IgD-negative memory B cell (primary cell): ENCODE measurements around the gene CNTNAP4. TPM values are rescaled to one million over a fixed set of nuclear protein-coding genes. Genes with fewer than 3 reads are reported as not detected.

Experiments used
- H3K27ac Mint-ChIP-seq, 3 donors: one replicate each; pipeline ENCODE4 v1.8.0; 2020 to 2022; ENCODE audit warnings: mild to moderate bottlenecking in 3 of 3, mixed read lengths in 3 of 3, moderate library complexity in 1 of 3
- H3K27me3 Mint-ChIP-seq: one replicate; pipeline ENCODE4 v1.8.0; 2021; ENCODE audit warnings: mixed read lengths
- H3K36me3 Mint-ChIP-seq: one replicate; pipeline ENCODE4 v1.8.0; 2020; ENCODE audit warnings: mild to moderate bottlenecking, mixed read lengths
- H3K4me1 Mint-ChIP-seq, 3 donors: one replicate each; pipeline ENCODE4 v1.8.0; 2020 to 2022; ENCODE audit warnings: mixed read lengths in 3 of 3, mild to moderate bottlenecking in 1 of 3
- H3K4me3 Mint-ChIP-seq, 4 donors: one replicate each; pipeline ENCODE4 v1.8.0; 2020 to 2022; ENCODE audit warnings: mild to moderate bottlenecking in 4 of 4, mixed read lengths in 4 of 4, moderate library complexity in 3 of 4
- H3K9me3 Mint-ChIP-seq, 3 donors: one replicate each; pipeline ENCODE4 v1.8.0; 2020 to 2021; ENCODE audit warnings: mixed read lengths in 3 of 3, mild to moderate bottlenecking in 1 of 3
- polyA plus RNA-seq: library from polyadenylated mRNA; unstranded; fragments of 300-500 nt; fragmentation: Illumina TruSeq; gene quantifications from one replicate; pipeline ENCODE4 v1.2.3, GENCODE V29; 2021

CNTNAP4 gene
- polyA plus RNA-seq, 1 donor from 2014 or later = not detected

DNA sequence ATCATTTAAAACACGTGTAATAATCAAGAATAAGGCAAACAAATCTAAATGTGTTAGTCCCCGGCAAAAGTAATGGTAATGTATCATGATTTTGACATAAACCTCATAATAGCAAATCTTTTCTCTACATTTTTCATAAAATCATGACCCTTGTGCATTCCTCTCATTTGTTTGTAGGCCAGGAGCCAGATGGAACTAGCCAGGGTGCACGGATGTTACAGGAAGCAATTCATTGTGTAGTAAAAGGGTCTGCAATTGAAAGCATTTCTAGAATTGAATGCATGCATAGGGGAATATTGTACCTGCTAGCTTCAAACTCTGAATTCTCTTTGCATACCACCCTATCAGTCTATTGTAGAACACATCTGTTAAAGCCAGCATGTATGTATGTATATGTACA lies 66.6 kb downstream of the CNTNAP4 start:
- no peaks in the 10 kb centered on the region for H3K4me1 Mint-ChIP-seq
- H3K9me3 Mint-ChIP-seq = peaks cover 0 to 4% (median 0%) of the 10 kb centered on the region in 3 donors
- no peak overlapping the region for H3K4me3 Mint-ChIP-seq
- no peaks in the 10 kb centered on the region for H3K27me3 Mint-ChIP-seq
- no peaks in the 10 kb centered on the region for H3K36me3 Mint-ChIP-seq
- H3K27ac Mint-ChIP-seq = no peak overlapping the region

DNA sequence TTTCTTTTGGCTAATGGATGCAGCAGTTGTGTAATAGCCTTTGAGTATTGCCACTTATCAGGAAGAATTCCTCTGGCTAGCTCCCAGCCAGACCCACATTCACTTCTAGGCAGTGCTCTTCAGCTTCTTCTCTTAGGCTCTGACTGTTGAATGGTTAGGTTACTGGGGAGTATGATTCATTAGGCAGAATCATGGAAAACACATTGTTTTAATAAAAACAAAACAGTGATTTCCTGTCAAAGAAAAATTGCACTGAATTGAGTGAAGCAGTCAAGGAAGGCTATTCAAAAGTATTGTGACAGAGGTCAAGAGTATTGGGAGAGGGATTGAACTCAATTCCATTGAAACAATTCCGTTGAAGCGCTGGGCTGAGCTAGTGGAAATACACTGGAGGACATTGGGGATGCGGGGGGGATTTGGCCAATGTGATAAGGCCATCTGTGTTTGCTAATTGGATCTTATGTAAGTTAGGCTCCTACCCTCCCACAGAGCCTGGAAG lies 68.0 kb downstream of the CNTNAP4 start:
- Mint-ChIP-seq H3K36me3 (no peaks in the 10 kb centered on the region), H3K4me1 (no peaks in the 10 kb centered on the region), H3K27me3 (no peaks in the 10 kb centered on the region), H3K27ac (no peak overlapping the region), H3K4me3 (no peak overlapping the region), H3K9me3 (peaks cover 0 to 4% (median 0%) of the 10 kb centered on the region in 3 donors)

DNA sequence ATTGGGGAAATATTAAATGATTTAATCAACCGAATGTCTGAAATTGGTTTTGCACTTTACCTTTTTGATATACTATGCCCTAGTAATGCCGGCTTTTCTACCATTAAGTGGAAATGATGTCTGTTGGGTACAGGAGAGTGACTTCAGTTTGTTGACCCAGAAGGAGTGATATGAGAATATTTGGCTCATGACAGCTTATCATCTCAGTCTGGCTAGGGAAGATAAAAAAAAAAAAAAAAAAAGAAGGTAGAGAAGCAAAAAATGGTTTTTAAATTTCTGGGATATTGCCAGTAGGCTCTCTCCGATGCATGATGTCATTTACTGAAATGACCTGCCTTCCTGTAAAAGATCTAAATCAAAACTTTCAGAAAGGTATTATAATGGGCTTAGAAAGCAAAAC lies 69.0 kb downstream of the CNTNAP4 start:
- Mint-ChIP-seq H3K27ac (no peak overlapping the region), H3K36me3 (no peaks in the 10 kb centered on the region), H3K4me3 (no peak overlapping the region), H3K27me3 (no peaks in the 10 kb centered on the region), H3K4me1 (no peaks in the 10 kb centered on the region), H3K9me3 (peaks cover 0 to 3% (median 0%) of the 10 kb centered on the region in 3 donors)

DNA sequence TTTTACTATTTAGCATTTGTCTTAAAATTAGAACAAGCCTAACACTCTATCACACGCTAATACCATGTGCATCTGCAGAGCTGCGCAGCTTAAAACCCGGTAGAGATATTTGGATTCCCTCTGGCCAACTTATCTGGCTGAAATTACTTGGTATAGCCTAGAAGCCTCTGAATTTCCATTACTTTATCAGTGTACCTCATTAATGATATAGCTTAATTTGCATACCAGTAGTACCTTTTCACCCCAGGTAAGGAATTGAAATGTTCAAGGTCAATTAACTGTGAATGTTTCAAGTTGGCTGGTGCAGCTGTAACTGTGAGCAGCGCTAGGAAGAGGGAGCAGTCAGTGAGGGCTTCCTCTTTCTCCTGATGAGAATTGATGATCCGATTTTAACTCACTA lies 74.2 kb downstream of the CNTNAP4 start:
- no peak overlapping the region for H3K27ac Mint-ChIP-seq
- H3K4me1 Mint-ChIP-seq = no peaks in the 10 kb centered on the region

DNA sequence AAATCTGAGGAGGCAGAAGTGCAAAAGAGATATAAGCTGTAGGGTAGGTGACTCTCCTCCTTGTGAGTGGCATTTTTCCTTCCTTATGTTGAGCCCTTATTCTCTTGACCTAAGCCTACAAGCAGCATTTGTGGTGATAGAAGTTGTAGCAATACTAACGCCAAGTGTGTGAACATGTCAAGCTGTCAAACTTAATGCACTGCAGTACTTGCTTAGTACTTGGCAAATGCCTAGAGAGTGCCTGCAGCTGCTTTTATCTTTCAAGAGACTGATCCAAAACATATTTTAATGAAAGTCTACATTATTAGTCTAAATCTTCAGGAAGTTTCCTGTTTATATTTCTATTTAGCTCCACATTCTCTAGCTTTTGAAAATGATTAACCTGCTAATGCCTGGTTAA lies 83.2 kb downstream of the CNTNAP4 start:
- H3K27ac Mint-ChIP-seq = no peak overlapping the region
- no peaks in the 10 kb centered on the region for H3K4me1 Mint-ChIP-seq
- H3K9me3 Mint-ChIP-seq = peaks cover 0 to 9% (median 4%) of the 10 kb centered on the region in 3 donors
- H3K36me3 Mint-ChIP-seq = no peaks in the 10 kb centered on the region
- H3K27me3 Mint-ChIP-seq = no peaks in the 10 kb centered on the region
- no peak overlapping the region for H3K4me3 Mint-ChIP-seq

More for the DNA sequence above, 74.2 kb downstream of the CNTNAP4 start:
- Mint-ChIP-seq H3K9me3 (peaks cover 0 to 3% (median 0%) of the 10 kb centered on the region in 3 donors), H3K36me3 (no peaks in the 10 kb centered on the region), H3K4me3 (no peak overlapping the region), H3K27me3 (no peaks in the 10 kb centered on the region)

DNA sequence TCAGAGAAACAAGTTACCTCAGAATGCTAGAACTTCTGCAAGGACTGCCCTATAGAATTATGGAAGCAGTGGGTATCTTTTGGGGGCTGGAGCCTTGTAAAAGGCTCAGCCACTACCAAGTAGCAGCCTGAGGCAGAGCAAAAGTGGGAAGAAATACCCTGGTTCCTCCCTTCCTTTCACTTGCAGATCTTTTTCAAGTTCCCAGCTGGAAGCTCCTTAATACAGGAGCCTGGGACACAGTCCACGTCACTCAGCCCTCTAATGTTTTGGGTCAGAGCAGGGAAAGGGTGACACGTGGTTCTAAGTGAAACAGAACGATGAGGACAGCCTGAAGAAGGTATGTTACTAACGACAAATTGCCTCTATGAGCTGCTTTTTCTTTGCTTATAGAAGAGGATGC lies 93.1 kb downstream of the CNTNAP4 start:
- Mint-ChIP-seq H3K36me3 (no peaks in the 10 kb centered on the region), H3K4me1 (no peaks in the 10 kb centered on the region), H3K27ac (no peak overlapping the region), H3K27me3 (no peaks in the 10 kb centered on the region), H3K4me3 (no peak overlapping the region), H3K9me3 (peaks cover 0 to 6% (median 0%) of the 10 kb centered on the region in 3 donors)

DNA sequence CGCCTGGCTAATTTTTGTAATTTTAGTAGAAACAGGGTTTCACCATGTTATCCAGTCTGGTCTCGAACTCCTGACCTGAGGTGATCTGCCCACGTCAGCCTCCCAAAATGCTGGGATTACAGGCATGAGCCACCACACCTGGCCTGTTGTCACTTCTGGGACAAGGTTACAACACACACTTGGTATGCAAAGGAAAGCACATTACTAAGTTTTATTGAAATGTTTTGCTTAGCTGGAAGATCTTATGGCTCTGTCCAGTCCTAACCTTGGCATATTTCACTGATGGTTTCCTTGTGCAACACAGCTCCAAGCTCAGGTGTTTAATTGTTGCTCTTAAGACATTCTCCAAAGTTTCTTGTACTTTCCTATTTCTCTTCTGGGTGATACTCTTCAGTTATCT lies 94.2 kb downstream of the CNTNAP4 start:
- Mint-ChIP-seq H3K36me3 (no peaks in the 10 kb centered on the region), H3K4me1 (no peaks in the 10 kb centered on the region), H3K4me3 (no peak overlapping the region), H3K27ac (no peak overlapping the region), H3K9me3 (peaks cover 0 to 5% (median 2%) of the 10 kb centered on the region in 3 donors), H3K27me3 (no peaks in the 10 kb centered on the region)

DNA sequence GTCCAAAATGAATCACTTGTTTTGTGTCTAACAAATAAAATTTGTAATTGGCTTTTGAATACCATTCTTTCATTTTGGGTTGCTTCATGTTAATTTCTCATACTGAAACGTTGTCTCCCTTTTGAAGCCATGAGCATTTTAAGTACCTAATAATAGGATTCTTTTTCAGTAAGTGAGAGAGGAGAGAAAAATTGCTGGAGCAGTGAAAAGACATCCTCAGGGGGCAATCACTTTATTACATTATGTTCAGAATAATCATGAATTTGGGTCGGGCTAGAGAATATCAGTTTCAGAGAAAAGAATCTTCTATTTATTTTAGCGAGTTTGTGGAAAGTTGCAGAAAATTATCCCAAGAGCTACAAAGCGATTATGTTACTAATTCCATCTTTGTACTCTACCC lies 96.8 kb downstream of the CNTNAP4 start:
- Mint-ChIP-seq H3K4me3 (no peak overlapping the region), H3K36me3 (no peaks in the 10 kb centered on the region), H3K9me3 (peaks cover 0 to 8% (median 2%) of the 10 kb centered on the region in 3 donors), H3K4me1 (no peaks in the 10 kb centered on the region), H3K27me3 (no peaks in the 10 kb centered on the region), H3K27ac (no peak overlapping the region)

DNA sequence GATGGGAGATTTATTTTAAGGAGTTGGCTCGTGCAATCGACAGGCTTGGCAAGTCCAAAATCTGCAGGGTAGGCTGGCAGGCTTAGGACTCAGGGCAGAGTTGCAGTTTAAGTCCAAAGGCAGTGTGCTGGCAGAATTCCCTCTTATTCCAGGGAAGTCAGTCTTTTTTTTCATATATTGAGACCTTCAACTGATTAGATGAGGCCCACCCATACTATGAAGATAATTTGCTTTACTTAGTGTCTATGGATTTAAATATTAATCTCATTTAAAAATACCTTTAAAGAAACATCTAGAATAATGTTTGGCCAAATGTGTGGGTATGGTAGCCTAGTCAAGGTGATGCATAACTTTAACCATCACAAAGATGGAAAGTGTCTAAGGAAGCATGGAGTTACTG lies 99.8 kb downstream of the CNTNAP4 start:
- Mint-ChIP-seq H3K4me3 (no peak overlapping the region), H3K9me3 (peaks cover 0 to 8% (median 5%) of the 10 kb centered on the region in 3 donors), H3K27me3 (no peaks in the 10 kb centered on the region), H3K36me3 (no peaks in the 10 kb centered on the region), H3K4me1 (no peaks in the 10 kb centered on the region), H3K27ac (no peak overlapping the region)

DNA sequence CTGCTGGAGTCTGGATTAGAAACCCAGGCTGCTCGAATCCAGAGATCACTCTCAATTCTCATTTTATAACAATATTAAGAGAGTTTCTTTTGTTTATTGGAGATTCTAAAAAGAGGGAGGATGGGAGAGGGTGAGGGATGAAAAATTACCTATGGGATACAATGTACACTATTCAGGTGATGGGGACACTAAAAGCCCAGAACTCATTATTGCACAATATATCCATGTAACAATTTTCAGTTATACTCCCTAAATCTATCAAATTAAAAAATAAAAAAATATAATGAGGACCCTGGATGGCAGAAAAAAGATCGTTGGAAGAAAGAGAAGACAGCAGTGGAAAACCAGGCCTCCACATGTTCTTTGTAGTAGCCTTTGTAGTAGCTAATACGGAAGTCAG lies 100.8 kb downstream of the CNTNAP4 start:
- Mint-ChIP-seq H3K27me3 (no peaks in the 10 kb centered on the region), H3K4me3 (no peak overlapping the region), H3K27ac (no peak overlapping the region), H3K4me1 (no peaks in the 10 kb centered on the region), H3K36me3 (no peaks in the 10 kb centered on the region), H3K9me3 (peaks cover 0 to 8% (median 5%) of the 10 kb centered on the region in 3 donors)

DNA sequence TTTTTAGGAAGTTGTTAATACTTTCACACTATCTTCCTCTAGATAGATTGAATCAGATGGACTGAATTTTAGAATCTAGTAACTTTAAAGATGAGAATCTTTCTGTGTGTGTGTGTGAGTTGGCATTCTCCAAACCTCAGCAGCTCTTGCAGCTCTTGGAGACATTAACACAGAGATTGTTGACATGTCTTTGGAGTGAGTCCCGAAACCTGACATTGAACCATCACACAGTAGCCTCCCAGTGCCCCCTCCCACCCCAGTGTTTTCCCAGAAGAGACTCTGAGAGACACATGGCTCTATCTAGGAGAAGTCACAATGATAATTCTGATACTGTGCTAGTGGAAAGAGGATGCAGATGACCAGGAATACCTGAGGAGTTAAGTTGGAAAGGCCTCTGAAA lies 103.9 kb downstream of the CNTNAP4 start:
- Mint-ChIP-seq H3K4me1 (no peaks in the 10 kb centered on the region), H3K9me3 (peaks cover 0 to 10% (median 5%) of the 10 kb centered on the region in 3 donors), H3K4me3 (no peak overlapping the region), H3K27ac (no peak overlapping the region), H3K36me3 (no peaks in the 10 kb centered on the region), H3K27me3 (no peaks in the 10 kb centered on the region)

DNA sequence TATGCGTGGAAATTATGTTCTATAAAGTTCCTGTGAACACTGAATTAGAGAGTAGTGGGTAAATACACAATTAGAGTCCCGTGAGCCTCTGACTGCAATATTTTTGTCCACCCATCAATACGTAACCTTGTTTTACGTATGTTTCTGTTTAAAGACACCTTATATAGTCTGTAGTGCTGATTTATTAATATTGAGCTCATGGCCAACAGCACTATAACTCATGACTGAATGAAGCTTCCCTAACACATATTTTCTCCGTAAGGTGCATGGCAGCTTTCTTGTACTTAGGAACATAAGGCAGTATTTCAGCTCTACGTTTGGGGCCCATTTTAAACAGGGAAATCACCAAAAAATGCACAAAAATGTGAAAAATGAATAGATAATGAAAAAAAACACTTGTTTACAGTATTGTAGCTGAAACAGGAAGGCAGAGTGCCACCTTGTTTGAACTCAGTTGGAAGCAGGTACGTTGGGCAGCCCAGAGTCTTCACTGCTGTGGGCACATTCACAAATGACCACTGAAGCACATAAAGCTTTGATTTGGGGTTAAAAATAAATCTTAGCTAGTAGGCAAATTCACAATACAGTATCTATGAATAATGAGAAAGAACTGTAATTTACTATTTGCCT lies 108.5 kb downstream of the CNTNAP4 start:
- Mint-ChIP-seq H3K9me3 (peaks cover 0 to 4% (median 0%) of the 10 kb centered on the region in 3 donors), H3K27me3 (no peaks in the 10 kb centered on the region), H3K4me1 (no peaks in the 10 kb centered on the region), H3K4me3 (no peak overlapping the region), H3K36me3 (no peaks in the 10 kb centered on the region), H3K27ac (no peak overlapping the region)

DNA sequence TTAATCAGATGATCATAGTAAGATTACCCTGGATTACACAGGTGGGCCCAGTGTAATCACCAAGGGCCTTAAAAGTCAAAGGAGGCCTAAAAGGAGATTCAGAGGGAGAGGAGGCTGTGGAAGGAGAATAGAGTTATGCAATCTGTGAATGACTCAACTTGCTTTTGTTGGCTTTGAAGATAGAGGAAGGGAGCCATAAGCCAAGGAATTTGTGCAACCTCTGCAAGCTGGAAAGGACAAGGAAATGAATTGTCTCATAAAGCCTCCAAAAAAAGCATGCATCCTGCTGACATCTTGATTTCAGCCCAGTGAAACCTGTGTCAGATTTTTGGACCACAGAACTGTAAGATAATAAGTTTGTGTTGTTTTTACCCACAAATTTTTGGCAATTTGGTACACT lies 109.6 kb downstream of the CNTNAP4 start:
- Mint-ChIP-seq H3K27ac (no peak overlapping the region), H3K27me3 (no peaks in the 10 kb centered on the region), H3K4me3 (peak overlapping the region in 1 of 4 donors; percentile 56), H3K36me3 (no peaks in the 10 kb centered on the region), H3K9me3 (peaks cover 0 to 4% (median 0%) of the 10 kb centered on the region in 3 donors), H3K4me1 (no peaks in the 10 kb centered on the region)

DNA sequence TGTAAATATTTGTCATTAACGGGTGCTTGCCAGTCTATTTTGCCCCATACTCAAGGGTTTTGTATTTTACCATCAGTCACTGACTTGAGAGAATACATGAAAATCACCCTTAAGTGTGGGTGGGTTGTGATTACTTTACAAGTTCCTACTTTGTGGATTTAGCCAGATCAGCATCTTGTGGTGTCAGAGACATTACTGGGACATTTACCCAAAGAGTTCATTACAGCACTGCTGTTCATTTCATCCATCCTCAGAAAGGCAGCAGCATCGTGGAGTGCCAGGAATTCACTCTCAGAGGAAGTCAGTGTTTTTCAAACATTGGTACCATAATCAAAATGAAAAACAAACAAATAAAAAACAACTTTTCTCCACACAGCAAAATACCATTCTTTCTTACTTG lies 110.8 kb downstream of the CNTNAP4 start:
- Mint-ChIP-seq H3K4me1 (no peaks in the 10 kb centered on the region), H3K36me3 (no peaks in the 10 kb centered on the region), H3K9me3 (peaks cover 0 to 4% (median 0%) of the 10 kb centered on the region in 3 donors), H3K27ac (no peak overlapping the region), H3K4me3 (no peak overlapping the region), H3K27me3 (no peaks in the 10 kb centered on the region)

DNA sequence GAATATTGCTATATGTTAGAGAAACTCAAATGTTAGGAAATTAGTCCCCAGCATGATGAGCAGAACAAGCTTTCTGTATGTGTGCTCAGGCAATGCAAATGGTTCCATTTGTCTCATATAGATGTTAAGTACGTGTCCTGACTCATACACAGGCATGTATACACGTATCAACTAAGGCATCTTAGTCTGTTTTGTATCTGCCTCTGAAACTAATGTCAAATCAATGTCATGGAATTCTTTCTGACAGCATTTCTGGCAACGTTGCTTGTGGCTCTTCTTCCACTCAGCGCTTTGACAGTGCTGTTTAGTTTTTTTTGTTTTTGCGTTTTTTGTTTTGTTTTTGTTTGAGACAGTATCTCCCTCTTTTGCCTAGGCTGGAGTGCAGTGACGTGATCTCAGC lies 111.9 kb downstream of the CNTNAP4 start:
- no peak overlapping the region for H3K4me3 Mint-ChIP-seq
- H3K36me3 Mint-ChIP-seq = no peaks in the 10 kb centered on the region
- H3K9me3 Mint-ChIP-seq = peaks cover 0 to 2% (median 1%) of the 10 kb centered on the region in 3 donors
- H3K27ac Mint-ChIP-seq = no peak overlapping the region
- no peaks in the 10 kb centered on the region for H3K4me1 Mint-ChIP-seq
- no peaks in the 10 kb centered on the region for H3K27me3 Mint-ChIP-seq

DNA sequence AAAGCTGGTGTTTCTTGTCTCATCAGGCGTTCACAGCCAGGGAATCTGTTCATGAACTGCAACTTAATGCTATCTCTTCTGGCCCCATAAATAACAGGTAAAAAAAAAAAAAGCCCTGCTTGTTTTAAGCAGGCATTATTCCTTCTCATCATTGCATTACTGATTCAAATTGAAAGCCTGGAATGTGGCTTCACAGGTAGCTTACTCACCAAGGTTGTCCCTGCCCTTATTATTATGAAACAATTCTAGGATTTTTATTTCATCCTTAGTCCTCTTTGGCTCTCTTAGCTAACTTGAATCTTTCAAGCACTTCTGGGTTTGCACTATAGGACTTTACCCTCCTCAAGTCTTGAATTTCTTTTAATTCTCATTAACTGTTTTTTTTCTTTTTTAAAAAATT lies 113.3 kb downstream of the CNTNAP4 start:
- Mint-ChIP-seq H3K27me3 (no peaks in the 10 kb centered on the region), H3K36me3 (no peaks in the 10 kb centered on the region), H3K4me1 (no peaks in the 10 kb centered on the region), H3K9me3 (peaks cover 0 to 2% (median 1%) of the 10 kb centered on the region in 3 donors), H3K4me3 (no peak overlapping the region), H3K27ac (peak overlapping the region in 1 of 3 donors; percentile 13)
